Neural cell (in vitro differentiated cells): ENCODE data around the gene KRT222. TPM values are rescaled to one million over a fixed set of nuclear protein-coding genes. Genes with fewer than 3 reads are reported as not detected.
A peak's percentile ranks its signal among the peaks of the same experiment; 100 is the strongest.

Experiments
- H2AFZ ChIP-seq: fragments of 200-600, 300-800 bp; sonication (generic), shearing (Covaris generic); 2 replicates; pipeline ENCODE4 v1.6.0; 2014; ENCODE audit warnings: low read depth, mild to moderate bottlenecking, antibody characterized with exemption, low read length, moderate library complexity
- H3F3A ChIP-seq: fragments of 200-600 bp; shearing (Covaris generic); 2 replicates; pipeline ENCODE4 v1.6.1; 2016; ENCODE audit warnings: mild to moderate bottlenecking, moderate library complexity, mixed read lengths, antibody characterized with exemption, low read length; ENCODE audit not compliant: insufficient read depth, poor library complexity, severe bottlenecking
- H3K27ac ChIP-seq: fragments of 200-600, 300-800 bp; sonication (generic), shearing (Covaris generic); 2 replicates; pipeline ENCODE4 v1.5.1; 2014; ENCODE audit warnings: mild to moderate bottlenecking, low read length, moderate library complexity
- H3K27me3 ChIP-seq: fragments of 300-800, 200-600 bp; sonication (generic), shearing (Covaris generic); 2 replicates; pipeline ENCODE4 v1.6.0; 2014; ENCODE audit warnings: mild to moderate bottlenecking, low read depth, low read length, moderate library complexity; ENCODE audit not compliant: insufficient read depth
- H3K36me3 ChIP-seq: fragments of 300-800, 200-600 bp; sonication (generic), shearing (Covaris generic); 2 replicates; pipeline ENCODE4 v1.5.1; 2014; ENCODE audit warnings: mild to moderate bottlenecking, antibody characterized with exemption, low read length, moderate library complexity; ENCODE audit not compliant: insufficient read depth
- H3K4me2 ChIP-seq: fragments of 300-800, 200-600 bp; sonication (generic), shearing (Covaris generic); 2 replicates; pipeline ENCODE4 v1.6.0; 2014; ENCODE audit warnings: mild to moderate bottlenecking, low read length
- H3K4me3 ChIP-seq: fragments of 300-800, 200-600 bp; sonication (generic), shearing (Covaris generic); 2 replicates; pipeline ENCODE4 v1.5.1; 2014; ENCODE audit warnings: mild to moderate bottlenecking, low read length, moderate library complexity
- H3K79me2 ChIP-seq: fragments of 200-600 bp; shearing (Covaris generic); replicated peaks from 2 replicates; pipeline ENCODE4 v1.6.0; 2014; ENCODE audit warnings: mild to moderate bottlenecking, low read length, moderate library complexity; ENCODE audit not compliant: insufficient read depth
- H3K9ac ChIP-seq: fragments of 300-800, 200-600 bp; sonication (generic), shearing (Covaris generic); 2 replicates; pipeline ENCODE4 v1.6.1; 2016; ENCODE audit warnings: mild to moderate bottlenecking, low read length, mixed read lengths
- H3K9me2 ChIP-seq: fragments of 200-600 bp; shearing (Covaris generic); 2 replicates; pipeline ENCODE4 v1.6.1; 2016; ENCODE audit warnings: mild to moderate bottlenecking, low read length, mixed read lengths; ENCODE audit not compliant: insufficient read depth
- H3K9me3 ChIP-seq: fragments of 200-600, 300-800 bp; sonication (generic), shearing (Covaris generic); 2 replicates; pipeline ENCODE4 v1.6.1; 2016; ENCODE audit warnings: mild to moderate bottlenecking, mixed run types, low read length, moderate library complexity, mixed read lengths
- H4K20me1 ChIP-seq: fragments of 200-600 bp; shearing (Covaris generic); 2 replicates; pipeline ENCODE4 v1.6.1; 2016; ENCODE audit warnings: mild to moderate bottlenecking, mixed run types; ENCODE audit not compliant: insufficient read depth
- EP300 ChIP-seq: fragments of 450-650 bp; conservative IDR thresholded peaks from 2 replicates; pipeline ENCODE4 v1.6.1; 2014; ENCODE audit warnings: antibody characterized with exemption, mild to moderate bottlenecking, moderate library complexity; ENCODE audit not compliant: poor library complexity, severe bottlenecking
- EZH2 ChIP-seq: fragments of 200-600, 300-800 bp; shearing (Covaris generic), sonication (generic); IDR thresholded peaks from 2 replicates; pipeline ENCODE4 v1.6.1; 2014; ENCODE audit warnings: antibody characterized with exemption, low read length, borderline replicate concordance, mild to moderate bottlenecking; ENCODE audit not compliant: insufficient read depth, poor library complexity, severe bottlenecking
- MXI1 ChIP-seq: fragments of 450-650 bp; conservative IDR thresholded peaks from 2 replicates; pipeline ENCODE4 v1.6.1; 2014; ENCODE audit warnings: antibody characterized with exemption, mild to moderate bottlenecking; ENCODE audit not compliant: poor library complexity, severe bottlenecking
- POLR2AphosphoS5 ChIP-seq: IDR thresholded peaks from 2 replicates; pipeline ENCODE4 v1.6.1; 2012
- RAD21 ChIP-seq: fragments of 450-650 bp; conservative IDR thresholded peaks from 2 replicates; pipeline ENCODE4 v1.6.1; 2014; ENCODE audit warnings: antibody characterized with exemption, mild to moderate bottlenecking, moderate library complexity
- SMC3 ChIP-seq: fragments of 450-650 bp; conservative IDR thresholded peaks from 2 replicates; pipeline ENCODE4 v1.6.1; 2014; ENCODE audit warnings: antibody characterized with exemption, mild to moderate bottlenecking, moderate library complexity; ENCODE audit not compliant: poor library complexity
- TAF1 ChIP-seq: IDR thresholded peaks from 2 replicates; pipeline ENCODE4 v1.6.1; 2012; ENCODE audit warnings: low read depth
- polyA minus RNA-seq: library from RNA; depleted of rRNA, polyadenylated mRNA; stranded (reverse); fragments of >200 nt; gene quantifications from 2 replicates; pipeline ENCODE4 v1.2.3, GENCODE V29; 2014
- polyA plus RNA-seq: library from polyadenylated mRNA; depleted of rRNA; stranded (reverse); fragments of >200 nt; gene quantifications from 2 replicates; pipeline ENCODE4 v1.2.3, GENCODE V29; 2014
- TF ChIP-seq, protein P1 (sequence below): IDR thresholded peaks from 2 replicates; pipeline ENCODE4 v1.6.1; 2012; ENCODE audit warnings: borderline replicate concordance
- TF ChIP-seq, protein P2 (sequence below): fragments of 450-650 bp; IDR thresholded peaks from 2 replicates; pipeline ENCODE4 v1.5.1; 2014; ENCODE audit warnings: antibody characterized with exemption, mild to moderate bottlenecking, moderate library complexity; ENCODE audit not compliant: poor library complexity, severe bottlenecking

Gene KRT222
- polyA plus RNA-seq (13.6 and 15.1 TPM in 2 replicates), polyA minus RNA-seq (8.5 and 10.3 TPM in 2 replicates)

DNA sequence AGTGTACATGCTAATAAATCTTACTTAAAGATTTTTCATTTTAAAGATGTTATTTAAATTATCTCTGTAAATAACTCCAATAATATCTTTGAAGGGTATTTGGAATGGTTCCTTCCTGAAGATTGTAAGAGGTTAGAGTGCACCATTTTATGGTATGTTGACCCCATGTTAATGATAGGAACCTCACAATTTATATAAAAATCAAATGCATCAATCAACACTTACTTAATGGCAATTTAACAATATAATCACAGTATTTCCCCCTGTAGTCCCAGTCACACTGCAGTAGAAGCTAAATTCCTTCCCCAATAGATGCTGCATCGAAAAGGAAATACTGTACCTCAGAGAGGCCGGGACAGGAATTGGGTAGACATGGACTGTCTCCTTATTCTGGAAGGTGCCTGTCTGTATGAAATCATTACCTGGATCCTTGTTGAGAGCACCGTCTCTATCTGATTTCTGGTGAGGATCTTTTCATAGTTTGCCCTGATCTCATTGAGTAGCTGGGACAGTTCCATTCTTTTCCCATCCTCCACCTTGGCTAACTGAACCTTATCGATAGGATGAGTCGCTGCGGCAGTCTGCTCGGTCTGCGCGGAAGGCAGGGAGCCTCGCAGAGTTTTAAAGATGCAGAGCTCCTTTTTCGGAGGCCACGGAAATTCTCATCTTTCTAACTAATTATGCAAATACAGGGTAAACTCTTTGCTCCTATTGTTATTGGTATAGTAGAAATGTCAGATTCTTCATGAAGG lies at the start of gene KRT222:
KRT222 (minus strand) TSS at position 596 of the 752 bp plus-strand sequence; CDS start at position 518, 78 bp downstream.
- Histone ChIP-seq H3K9me3 (no peaks in the 10 kb centered on the region), H3K27me3 (no peaks in the 10 kb centered on the region), H3K27ac (no peak within 1 kb of the TSS), H2AFZ (peak within 1 kb of the TSS; percentile 73), H3K36me3 (no peaks in the 10 kb centered on the region), H3K79me2 (no peaks in the 10 kb centered on the region), H3K9me2 (no peaks in the 10 kb centered on the region), H3K4me3 (peak within 1 kb of the TSS; percentile 64), H3K9ac (peak within 1 kb of the TSS; percentile 54), H3K4me2 (peak within 1 kb of the TSS; percentile 18), H4K20me1 (no peaks in the 10 kb centered on the region), H3F3A (no peaks in the 10 kb centered on the region)
- TF ChIP-seq EP300 (no peak), MXI1 (no peak), TAF1 (no peak), RAD21 (peak; percentile 30), POLR2AphosphoS5 (peak; percentile 30), SMC3 (no peak)
- TF ChIP-seq, protein P1, sequence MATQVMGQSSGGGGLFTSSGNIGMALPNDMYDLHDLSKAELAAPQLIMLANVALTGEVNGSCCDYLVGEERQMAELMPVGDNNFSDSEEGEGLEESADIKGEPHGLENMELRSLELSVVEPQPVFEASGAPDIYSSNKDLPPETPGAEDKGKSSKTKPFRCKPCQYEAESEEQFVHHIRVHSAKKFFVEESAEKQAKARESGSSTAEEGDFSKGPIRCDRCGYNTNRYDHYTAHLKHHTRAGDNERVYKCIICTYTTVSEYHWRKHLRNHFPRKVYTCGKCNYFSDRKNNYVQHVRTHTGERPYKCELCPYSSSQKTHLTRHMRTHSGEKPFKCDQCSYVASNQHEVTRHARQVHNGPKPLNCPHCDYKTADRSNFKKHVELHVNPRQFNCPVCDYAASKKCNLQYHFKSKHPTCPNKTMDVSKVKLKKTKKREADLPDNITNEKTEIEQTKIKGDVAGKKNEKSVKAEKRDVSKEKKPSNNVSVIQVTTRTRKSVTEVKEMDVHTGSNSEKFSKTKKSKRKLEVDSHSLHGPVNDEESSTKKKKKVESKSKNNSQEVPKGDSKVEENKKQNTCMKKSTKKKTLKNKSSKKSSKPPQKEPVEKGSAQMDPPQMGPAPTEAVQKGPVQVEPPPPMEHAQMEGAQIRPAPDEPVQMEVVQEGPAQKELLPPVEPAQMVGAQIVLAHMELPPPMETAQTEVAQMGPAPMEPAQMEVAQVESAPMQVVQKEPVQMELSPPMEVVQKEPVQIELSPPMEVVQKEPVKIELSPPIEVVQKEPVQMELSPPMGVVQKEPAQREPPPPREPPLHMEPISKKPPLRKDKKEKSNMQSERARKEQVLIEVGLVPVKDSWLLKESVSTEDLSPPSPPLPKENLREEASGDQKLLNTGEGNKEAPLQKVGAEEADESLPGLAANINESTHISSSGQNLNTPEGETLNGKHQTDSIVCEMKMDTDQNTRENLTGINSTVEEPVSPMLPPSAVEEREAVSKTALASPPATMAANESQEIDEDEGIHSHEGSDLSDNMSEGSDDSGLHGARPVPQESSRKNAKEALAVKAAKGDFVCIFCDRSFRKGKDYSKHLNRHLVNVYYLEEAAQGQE, result no peak

DNA sequence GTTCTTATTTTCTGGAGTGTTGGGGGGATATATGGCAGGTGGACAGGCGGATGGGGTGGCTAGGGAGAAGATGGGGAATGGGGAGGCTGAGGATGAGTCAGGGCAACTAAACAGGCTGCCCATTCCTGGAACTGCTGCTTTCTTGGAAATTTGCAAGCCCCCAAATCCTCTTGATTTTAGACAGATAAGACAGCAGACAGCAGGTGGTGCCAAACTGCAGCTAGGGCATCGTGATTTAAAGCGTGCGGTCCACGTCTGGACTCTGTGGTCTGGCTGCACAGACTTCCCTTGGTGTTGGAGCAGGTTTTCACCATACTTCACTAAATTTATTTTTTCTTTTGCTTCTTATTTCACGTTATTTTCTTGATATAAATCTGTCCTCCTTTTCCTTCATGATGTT lies 49.5 kb upstream of the KRT222 start:
- no peaks in the 10 kb centered on the region for H4K20me1 ChIP-seq
- no peaks in the 10 kb centered on the region for H3K9me3 ChIP-seq
- H3K9me2 ChIP-seq, result no peaks in the 10 kb centered on the region
- no peak overlapping the region for H3K27ac ChIP-seq
- no peak overlapping the region for H3K4me3 ChIP-seq
- H2AFZ ChIP-seq, result no peak overlapping the region
- no peak overlapping the region for H3K4me2 ChIP-seq
- H3K27me3 ChIP-seq, result no peaks in the 10 kb centered on the region
- no peaks in the 10 kb centered on the region for H3K36me3 ChIP-seq
- H3F3A ChIP-seq, result no peaks in the 10 kb centered on the region
- no peak overlapping the region for H3K9ac ChIP-seq
- TF ChIP-seq, protein P2, sequence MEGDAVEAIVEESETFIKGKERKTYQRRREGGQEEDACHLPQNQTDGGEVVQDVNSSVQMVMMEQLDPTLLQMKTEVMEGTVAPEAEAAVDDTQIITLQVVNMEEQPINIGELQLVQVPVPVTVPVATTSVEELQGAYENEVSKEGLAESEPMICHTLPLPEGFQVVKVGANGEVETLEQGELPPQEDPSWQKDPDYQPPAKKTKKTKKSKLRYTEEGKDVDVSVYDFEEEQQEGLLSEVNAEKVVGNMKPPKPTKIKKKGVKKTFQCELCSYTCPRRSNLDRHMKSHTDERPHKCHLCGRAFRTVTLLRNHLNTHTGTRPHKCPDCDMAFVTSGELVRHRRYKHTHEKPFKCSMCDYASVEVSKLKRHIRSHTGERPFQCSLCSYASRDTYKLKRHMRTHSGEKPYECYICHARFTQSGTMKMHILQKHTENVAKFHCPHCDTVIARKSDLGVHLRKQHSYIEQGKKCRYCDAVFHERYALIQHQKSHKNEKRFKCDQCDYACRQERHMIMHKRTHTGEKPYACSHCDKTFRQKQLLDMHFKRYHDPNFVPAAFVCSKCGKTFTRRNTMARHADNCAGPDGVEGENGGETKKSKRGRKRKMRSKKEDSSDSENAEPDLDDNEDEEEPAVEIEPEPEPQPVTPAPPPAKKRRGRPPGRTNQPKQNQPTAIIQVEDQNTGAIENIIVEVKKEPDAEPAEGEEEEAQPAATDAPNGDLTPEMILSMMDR, result no peak
- H3K79me2 ChIP-seq, result no peaks in the 10 kb centered on the region

DNA sequence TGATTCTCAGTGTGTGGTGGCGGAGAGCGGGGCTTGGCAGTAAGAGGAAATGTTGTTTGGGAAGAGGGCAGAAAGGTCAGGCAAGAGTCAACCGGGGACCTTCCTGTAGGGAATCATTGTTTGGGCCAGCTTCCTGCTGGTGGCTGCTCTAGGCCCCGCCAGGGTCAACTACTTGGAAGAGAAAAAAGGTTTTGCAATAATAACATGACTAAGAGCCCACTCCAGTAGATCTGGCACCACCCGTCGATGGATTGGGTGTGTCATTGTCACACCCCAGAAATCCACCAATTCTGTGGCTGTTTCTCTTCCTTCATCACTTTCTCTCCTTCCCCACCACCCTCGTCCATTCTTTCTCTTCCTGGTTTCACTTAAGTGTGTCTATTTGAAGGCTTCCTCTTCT lies 42.8 kb upstream of the KRT222 start:
- Histone ChIP-seq H3K9me2 (no peaks in the 10 kb centered on the region), H3K27me3 (no peaks in the 10 kb centered on the region), H3F3A (no peaks in the 10 kb centered on the region), H3K9me3 (no peaks in the 10 kb centered on the region), H3K36me3 (no peaks in the 10 kb centered on the region), H2AFZ (no peak overlapping the region), H3K9ac (no peak overlapping the region), H3K4me2 (no peak overlapping the region), H3K27ac (no peak overlapping the region), H4K20me1 (no peaks in the 10 kb centered on the region), H3K79me2 (no peaks in the 10 kb centered on the region), H3K4me3 (no peak overlapping the region)
- TF ChIP-seq, protein P1, result no peak
- TF ChIP-seq RAD21 (no peak), EZH2 (no peak), SMC3 (no peak), MXI1 (no peak), EP300 (no peak), TAF1 (no peak), POLR2AphosphoS5 (no peak)
- TF ChIP-seq, protein P2, result no peak
